Stimulated activated CD4-positive, alpha-beta T cell treated with anti-CD3 and anti-CD28 coated beads, TNF-alpha, amount 100 ng/mL, for 24 hours (primary cell): ENCODE measurements around the gene BCL2L12.
"Not testable (repeated sequence)": the region's sequence is repeated elsewhere in the genome, so short reads cannot be mapped to it uniquely, and the experiment has no call there.

ENCODE experiments used
- DNase-seq, 3 experiments: peaks; one replicate each; pipeline ENCODE4 v3.0.0-alpha.2; 2020; ENCODE audit warnings: low read depth in 3 of 3

Gene BCL2L12, protein sequence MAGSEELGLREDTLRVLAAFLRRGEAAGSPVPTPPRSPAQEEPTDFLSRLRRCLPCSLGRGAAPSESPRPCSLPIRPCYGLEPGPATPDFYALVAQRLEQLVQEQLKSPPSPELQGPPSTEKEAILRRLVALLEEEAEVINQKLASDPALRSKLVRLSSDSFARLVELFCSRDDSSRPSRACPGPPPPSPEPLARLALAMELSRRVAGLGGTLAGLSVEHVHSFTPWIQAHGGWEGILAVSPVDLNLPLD

DNA sequence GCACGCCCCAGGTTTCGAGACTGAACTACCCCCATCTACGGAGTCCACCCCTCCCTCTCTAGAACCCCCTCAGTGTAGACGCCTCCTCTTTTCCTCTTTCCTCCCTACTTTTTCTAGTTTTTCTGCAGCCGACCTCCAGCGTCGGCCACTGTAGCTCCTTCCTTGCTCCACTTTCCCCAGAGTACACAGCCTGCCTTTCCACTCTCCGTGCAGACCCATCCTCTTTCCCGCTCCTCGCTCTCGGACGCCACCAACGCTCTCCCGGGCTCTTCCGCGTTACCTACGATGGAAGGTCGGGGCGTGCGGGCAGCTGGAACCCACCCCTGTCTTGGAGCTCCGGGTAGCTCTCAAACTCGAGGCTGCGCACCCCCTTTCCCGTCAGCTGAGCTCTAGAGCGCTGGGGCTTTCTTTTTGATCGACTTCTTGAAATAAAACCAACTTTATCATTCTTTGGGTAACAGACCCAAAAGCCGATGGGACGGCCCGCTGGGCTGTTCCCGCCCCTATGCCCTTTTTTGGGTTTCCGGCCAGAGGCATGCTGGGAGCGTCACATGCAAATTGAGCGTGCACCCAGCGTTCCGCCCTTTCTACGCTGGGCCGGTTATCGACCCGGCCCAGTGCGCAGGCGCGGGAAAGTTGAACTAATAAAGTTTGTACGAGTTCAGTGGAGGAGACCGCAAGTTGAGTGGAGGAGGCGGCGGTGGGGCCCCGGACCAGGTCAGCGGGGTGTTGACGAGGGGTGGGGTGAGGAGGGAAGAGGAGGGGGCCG is at the start of gene BCL2L12, which contains the start of gene IRF3:
TSS of gene BCL2L12 (plus strand) at position 583 of the 769 bp plus-strand sequence. CDS start 760 bp downstream, outside the sequence.
TSS of gene IRF3 (minus strand) at position 507 of the 769 bp plus-strand sequence. CDS start 1,019 bp downstream, outside the sequence.
- DNase-seq, result peak; percentile 98 to 99 (median 99)

DNA sequence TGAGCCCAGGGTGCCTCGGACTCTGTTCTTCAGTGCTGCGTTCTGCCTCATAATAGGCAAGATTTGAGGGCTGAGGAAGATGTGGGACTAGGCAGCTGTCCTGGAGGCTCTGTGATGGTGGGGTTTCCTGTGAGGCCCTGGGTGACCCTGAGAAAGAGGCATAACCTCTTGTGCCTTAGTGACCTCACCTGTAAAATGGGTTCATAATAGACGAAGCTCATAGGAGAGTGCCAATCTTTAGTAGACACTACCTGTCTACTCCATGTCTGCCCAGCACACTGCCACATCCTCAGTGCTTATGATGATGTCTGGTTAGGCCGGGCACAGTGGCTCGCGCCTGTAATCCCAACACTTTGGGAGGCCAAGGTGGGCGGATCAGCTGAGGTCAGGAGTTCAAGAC is 49.2 kb upstream of the BCL2L12 start:
- no peak for DNase-seq

DNA sequence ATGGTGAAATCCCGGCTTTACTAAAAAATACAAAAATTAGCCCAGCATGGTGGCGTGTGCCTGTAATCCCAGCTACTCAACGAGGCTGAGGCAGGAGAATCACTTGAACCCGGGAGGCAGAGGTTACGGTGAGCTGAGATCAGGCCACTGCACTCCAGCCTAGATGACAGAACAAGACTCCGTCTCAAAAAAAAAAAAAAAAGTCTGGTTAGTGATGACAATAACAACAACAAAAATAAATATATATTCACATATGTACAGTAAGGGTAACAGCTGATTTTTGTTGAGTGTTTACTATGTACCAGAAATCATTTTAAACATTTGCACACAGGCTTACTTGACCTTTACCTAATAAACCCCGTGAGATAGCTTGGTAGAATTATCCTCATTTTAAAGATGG is 48.8 kb upstream of the BCL2L12 start:
- DNase-seq, result no peak

DNA sequence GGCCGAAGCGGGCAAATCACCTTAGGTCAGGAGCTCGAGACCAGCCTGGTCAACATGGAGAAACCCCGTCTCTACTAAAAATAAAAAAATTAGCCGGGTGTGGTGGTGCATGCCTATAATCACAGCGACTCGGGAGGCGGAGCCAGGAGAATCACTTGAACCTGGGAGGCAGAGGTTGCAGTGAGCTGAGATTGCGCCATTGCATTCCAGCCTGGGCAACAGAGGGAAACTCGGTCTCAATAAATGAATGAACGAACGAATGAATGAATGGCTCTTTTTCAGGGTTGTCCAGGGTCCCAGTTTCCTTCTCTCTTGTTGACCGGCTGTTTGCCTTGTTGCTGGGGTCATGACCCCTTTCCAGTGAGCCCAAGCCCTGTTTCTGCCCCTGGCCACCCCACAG is 47.9 kb upstream of the BCL2L12 start:
- DNase-seq, result not testable (repeated sequence)

DNA sequence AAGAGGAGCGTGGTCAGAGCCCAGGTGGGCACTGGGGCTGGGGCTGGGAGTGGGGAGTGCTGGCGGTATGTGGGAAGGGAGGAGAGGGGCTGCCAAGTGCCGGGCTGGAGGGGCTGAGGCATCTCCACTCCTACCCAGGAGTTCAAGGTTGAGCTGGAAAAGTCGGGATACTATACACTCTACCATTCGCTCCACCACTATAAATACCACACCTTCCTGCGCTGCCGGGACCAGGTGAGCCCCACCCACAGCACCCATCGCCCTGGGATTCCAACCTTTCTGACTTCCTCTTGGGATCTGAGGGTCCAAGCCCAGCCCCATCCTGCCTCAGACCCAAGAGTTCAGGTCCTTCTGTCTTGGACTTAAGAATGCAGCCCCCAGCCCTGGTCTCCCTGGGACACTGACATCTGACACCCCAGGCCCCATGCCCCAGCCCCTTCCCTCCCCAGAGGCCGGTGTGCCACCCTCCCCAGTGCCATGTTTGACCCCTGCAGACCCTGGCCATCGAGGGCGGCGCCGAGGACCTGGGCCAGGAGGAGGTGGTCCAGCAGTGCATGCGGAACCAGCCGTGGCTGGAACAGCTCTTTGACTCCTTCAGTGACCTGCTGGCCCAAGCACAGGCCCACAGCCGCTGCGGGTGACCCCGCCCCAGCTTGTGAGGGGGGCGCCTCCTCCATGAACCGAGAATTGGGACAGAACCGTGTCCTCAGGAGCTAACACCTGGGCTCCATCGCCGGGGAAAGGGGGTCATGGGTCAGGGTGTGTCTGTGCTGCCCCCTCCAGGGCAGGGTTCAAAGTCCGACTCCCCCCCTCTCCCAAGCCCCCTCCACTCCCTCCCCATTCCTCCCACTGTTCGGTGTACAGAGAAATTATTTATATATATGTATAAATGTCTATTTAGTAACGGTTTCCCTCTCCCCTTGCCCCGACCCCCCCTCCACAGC is 40.5 kb upstream of the BCL2L12 start:
- no peak for DNase-seq

DNA sequence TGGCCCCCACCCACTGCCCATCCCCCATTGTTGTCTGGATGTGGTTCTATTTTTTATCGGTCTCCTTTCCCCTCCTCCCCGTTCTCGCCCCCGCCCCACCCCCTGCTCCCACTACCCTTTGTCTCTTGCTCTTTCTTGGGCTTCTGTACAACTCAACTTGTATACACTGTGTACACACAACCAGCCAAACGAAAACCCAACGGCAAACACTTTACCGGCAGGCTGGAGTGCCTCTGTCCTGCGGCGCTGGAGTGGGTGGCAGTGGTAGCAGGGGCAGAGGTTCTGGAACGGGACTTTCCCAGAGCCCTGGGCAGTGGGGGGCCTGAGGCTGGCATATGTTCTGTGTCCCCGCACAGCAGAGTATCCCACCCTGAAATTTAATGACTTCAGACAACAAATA is 39.5 kb upstream of the BCL2L12 start:
- DNase-seq, result no peak

DNA sequence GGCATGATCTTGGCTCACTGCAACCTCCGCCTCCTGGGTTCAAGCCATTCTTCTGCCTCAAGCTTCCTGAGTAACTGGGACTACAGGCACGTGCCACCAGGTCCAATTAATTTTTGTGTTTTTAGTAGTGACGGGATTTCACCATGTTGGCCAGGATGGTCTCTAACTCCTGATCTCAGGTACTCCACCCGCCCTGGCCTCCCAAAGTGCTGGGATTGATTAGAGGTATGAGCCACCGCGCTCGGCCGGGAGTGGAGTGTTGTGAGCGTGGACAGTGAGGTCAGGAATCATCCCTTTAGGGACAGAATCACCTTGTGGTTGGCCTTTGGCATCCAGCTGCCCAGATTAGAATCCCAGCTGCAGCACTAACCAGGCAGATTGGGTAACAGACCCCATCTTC is 36.1 kb upstream of the BCL2L12 start:
- DNase-seq, result no peak

DNA sequence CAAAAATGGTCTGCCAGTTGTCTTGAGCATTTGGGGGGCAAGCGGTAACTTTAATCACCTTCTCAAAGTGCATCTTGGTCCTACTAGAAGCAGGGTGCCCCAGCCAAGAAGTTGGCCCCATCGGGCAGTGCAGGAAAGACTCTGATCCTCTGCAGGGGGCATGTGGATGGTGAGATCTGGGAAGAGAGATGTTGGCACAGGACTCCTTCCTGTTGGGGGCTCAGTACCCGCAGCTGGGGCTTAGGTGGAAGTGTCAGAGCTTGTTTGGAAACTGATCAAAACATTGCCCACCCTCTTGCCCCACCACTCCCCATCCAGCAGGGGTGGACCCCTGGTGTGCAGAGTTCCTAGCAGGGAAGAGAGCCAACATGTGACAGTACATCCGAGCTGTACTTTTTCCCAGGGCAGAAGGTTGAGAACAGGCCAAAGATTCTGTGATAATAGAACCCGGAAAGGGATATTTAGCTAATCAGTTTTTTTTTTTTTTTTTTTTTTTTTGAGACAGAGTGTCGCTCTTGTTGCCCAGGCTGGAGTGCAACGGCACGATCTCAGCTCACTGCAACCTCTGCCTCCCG is 34.6 kb upstream of the BCL2L12 start:
- no peak for DNase-seq

DNA sequence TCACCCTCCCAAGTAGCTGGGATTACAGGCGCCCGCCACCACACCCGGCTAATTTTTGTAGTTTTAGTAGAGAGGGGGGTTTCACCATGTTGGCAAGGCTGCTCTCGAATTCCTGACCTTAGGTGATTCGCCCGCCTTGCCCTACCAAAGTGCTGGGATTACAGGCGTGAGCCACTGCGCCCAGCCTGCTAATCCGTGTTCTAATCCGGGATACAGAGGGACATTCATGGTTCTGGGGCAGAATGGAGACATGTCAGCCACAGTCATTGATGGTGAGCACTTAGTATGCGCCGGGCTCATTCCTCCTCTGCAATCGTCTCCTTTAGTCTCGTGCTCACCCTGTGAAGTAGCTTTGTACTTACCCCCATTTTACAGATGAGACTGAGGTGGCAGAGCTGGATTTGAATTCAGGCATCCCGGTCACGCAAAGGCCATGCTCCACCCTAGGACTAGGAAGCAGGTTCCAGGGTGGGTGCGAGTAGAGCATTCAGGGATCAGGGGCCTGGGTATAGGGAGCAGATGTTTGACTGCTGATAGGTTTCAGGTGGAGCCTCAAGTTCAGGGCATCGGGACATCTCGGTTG is 34.0 kb upstream of the BCL2L12 start:
- no peak for DNase-seq

DNA sequence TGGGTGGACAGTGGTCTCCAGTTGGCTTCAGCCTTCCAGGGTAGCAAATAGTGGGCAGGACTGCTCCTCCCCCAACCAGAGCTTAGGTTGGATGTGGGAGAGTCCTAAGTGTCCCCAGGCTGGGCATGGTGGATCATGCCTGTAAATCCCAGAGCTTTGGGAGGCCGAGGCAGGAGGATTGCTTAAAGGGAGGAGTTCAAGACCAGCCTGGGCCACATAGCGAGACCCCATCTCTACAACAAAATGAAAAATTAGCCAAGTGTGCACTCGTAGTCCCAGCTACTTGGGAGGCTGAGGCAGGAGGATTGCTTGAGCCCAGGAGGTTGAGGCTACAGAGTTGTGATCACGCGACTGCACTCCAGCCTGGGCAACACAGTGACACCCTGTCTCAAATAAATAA is 33.2 kb upstream of the BCL2L12 start:
- no peak for DNase-seq

DNA sequence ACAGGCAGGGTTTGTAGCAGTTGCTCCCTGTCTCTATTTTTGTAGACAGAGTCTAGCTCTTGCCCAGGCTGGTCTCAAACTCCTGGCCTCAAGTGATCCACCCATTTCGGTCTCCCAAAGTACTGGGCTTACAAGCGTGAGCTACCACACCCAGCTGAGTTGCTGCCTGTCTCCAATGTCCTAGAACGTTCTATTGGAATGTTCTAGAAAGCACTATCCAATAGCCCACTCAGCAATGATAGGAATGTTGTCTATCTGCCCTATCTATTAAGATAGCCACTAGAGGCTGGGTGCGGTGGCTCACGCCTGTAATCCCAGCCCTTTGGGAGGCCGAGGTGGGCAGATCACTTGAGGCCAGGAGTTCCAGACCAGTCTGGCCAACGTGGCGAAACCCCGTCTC is 32.5 kb upstream of the BCL2L12 start:
- not testable (repeated sequence) for DNase-seq

DNA sequence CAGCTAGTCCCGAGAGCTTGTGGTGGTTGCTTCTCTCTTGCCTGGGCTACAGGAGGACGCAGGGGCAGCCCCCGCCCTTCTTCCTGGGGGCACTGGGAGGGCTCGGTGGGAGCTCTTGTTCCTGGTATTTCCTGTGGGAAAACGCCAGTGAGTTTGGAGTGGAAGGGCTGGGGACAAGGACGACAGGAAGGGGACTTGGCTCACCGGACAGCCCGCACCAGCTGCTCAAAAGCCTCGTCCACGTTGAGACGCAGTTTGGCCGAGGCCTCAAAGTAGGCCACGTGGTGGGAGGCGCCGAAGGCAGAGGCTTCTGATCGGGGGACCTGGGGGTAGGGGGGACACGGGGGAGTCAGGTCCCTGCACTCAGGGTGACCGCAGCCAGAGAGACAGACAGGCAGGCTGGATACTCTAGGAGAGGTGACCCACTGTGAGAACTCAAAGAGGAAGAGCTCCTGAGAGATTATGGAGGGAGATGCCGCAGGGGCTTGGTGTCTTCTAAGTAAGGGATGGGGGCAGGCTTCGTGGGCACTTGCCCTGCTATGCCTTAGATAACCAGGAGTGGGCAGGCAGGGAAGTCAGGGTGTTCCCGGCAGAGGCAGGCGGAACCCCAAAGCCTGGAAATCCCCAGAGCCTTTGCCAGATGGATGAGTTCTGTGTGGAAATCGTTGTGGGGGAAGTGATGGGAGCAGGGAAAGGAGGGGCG is 30.1 kb upstream of the BCL2L12 start:
- DNase-seq, result no peak

DNA sequence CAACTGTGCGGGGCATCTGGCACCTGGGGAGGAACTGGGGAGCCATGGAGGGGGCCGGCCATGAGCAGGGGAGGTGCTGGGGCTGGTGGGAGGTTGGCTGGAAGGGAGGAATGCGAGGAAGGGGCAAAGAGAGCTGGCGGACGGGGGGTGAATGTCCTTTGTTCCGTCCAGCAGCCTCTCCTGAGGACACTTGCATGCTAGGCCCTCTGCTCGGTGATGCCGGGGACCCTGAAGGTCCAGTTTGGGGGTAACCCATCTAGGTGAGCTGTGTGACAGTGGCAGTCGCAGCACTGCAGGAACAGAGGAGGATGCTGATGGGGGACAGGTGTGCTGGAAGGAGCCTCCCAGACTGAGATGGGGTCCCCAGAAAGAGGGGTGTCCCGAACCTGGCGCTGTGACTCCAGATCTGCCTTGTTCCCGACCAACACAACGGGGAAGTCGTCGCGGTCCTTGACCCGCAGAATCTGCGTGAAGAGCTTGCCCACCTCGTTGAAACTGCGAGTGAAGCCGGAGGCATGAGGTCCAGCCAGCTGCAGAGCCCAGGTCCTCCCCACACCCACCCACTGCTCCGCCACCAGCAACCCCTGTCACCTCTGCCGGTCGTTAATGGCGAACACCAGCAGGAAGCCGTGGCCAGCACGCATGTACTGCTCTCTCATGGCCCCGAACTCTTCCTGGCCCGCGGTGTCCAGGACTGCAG is 29.4 kb upstream of the BCL2L12 start:
- DNase-seq, result no peak

DNA sequence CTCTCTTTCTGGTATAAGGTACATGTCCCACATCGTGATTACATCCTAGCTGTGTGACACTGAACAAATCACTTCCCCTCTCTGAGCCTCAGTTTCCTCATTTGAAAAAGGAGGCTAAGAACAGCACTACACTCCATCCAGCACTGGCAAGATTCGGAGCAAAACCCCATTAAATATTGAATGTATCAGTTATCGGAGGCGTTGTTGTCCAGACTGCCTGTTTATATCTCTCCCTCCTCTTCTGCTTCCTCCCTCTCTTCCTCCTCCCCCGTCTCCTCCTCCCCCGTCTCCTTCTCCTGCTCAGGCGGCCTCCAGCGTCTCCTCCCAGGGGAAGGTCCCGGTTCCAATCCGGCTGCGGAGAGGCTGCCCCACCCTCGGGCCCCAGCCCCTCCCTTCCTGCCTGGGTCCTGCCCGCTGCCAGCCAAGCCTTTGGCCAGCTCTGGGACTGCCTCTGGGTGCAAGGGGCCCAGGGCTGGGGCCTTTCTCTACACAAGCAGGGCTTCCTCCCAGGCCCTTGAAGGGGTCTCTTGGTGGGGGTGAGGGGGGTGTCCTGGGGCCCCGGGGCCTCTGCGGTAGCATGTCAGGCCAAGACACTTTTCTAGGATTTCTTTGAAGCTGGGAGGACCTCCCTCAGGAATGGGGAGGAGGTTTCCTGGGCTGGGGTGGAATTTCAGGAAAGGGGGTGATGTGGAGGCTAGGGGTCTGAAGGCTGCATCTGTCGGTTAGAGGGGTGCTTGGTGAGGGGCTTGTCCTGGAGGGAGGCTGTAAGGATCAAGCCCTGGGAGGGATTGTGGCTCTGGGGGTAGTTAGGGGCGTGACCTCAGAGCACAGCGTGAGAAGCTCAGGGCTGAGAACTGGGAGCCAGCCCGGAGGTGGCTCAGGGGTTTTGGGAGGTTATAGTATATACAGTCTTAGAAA is 27.7 kb upstream of the BCL2L12 start:
- DNase-seq, result no peak

DNA sequence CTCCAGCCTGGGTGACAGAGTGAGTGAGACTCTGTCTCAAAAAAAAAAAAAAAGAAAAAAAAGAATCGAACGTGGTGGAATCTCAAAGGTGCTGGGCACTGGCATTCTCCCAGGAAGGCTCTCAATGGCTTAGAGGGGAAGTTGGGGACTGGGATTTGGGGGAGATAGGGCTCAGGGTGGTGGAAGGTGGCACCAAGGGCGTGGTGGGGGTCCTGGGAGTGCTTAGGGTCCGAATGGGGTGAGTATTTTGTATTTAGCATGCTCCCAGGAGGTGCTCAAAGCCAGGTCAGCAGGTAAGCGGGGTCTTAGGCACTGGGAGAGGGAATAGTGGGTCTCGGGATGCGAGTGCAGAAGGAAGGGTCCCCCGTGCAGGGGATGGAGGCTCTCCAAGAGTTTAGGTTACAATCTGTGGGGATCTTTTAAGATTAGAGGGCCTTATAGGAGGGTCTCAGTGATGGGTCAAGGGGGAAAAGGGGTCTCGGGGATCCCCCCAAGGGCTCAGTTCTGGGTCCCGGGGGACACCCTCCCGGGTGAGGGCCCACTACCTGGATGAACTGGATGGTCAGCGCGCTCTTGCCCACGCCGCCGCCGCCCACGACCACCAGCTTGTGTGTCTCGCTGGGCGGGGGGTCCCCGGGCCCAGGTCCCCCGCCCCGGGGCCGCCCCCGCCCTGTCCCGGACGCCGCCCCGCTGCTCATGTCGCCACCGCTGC is 26.2 kb upstream of the BCL2L12 start:
- DNase-seq, result no peak

DNA sequence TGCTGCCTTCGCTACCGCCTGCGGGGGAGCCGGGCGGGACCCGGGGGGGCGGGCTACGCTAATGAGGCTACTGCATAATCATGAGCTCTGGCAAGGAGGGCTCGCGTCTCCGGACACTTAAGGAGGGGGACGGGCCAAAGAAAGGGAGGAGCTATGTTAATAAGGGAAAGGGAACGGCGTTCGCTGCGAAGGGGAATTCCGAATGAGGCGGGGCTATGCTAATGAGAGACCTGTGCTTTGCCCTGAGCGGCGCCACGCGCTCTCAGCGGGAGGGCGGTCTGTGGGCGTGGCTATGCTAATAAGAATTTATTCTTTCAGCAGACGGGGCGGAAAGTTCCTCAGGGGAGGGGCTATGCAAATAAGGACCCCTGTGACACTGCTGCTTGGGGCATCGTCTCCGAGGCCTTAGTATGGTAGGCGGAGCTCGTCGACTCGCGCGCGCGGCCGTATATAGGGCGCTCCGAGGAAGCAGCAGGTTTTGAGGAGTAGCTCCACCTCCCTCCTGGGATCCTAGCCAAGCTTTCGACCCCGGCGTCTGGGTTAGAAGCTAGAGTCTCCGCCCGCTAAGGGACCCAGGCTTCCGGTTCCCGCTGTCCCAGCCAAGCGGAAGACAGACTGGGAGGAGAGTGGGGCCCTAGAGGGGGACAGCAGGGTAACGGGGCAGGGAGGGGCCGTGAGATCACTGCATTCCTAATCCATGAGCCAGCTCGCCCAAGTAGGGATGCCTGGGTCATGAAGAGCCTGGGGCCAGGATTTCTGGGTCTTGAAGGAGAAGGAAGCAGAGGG is 25.4 kb upstream of the BCL2L12 start, which contains the start of gene RRAS:
TSS of gene RRAS (minus strand) at position 31 of the 786 bp plus-strand sequence. CDS start 45 bp downstream, outside the sequence.
- peak; percentile 99 to 100 (median 100) for DNase-seq
